HG02798 (cell line): ENCODE results near the gene GCDH.
"Not testable (repeated sequence)": the region's sequence is repeated elsewhere in the genome, so short reads cannot be mapped to it uniquely, and the experiment has no call there.

ENCODE experiments used
- ATAC-seq: cut with Tn5 transposase; IDR thresholded peaks from one replicate; pipeline ENCODE4 v1.9.1; 2021; ENCODE audit warnings: mild to moderate bottlenecking; ENCODE audit not compliant: unreplicated experiment, poor library complexity

Gene GCDH

GRCh38 chr19:12890787-12891552 is at the start of gene GCDH:
GCDH (plus strand) TSS chr19:12891160; CDS start chr19:12891305, 145 bp downstream.
- ATAC-seq: peak; percentile 92

- no peak for ATAC-seq
These were observed 48.4 kb upstream of the GCDH start for GRCh38 chr19:12842511-12842910.

GRCh38 chr19:12843328-12843727 is 47.6 kb upstream of the GCDH start:
- ATAC-seq: no peak

GRCh38 chr19:12843999-12844732 is 46.8 kb upstream of the GCDH start:
- no peak for ATAC-seq

- ATAC-seq: not testable (repeated sequence)
These were observed 44.3 kb upstream of the GCDH start for GRCh38 chr19:12846613-12847012.

- peak; percentile 74 for ATAC-seq
These were observed 43.5 kb upstream of the GCDH start for GRCh38 chr19:12847159-12848139.

- no peak for ATAC-seq
These were observed 34.3 kb upstream of the GCDH start for GRCh38 chr19:12856653-12857052.

- no peak for ATAC-seq
These were observed 32.7 kb upstream of the GCDH start for GRCh38 chr19:12858041-12858928.

- no peak for ATAC-seq
These were observed 31.4 kb upstream of the GCDH start for GRCh38 chr19:12859546-12859945.

GRCh38 chr19:12864143-12864542 is 26.8 kb upstream of the GCDH start:
- ATAC-seq: no peak

GRCh38 chr19:12864721-12865715 is 25.9 kb upstream of the GCDH start:
- no peak for ATAC-seq

GRCh38 chr19:12865746-12866415 is 25.1 kb upstream of the GCDH start:
- no peak for ATAC-seq

- ATAC-seq: no peak
These were observed 24.4 kb upstream of the GCDH start for GRCh38 chr19:12866416-12867119.

GRCh38 chr19:12867120-12868099 is 23.6 kb upstream of the GCDH start:
- peak; percentile 58 for ATAC-seq

- no peak for ATAC-seq
These were observed 22.3 kb upstream of the GCDH start for GRCh38 chr19:12868540-12869112.

- no peak for ATAC-seq
These were observed 19.3 kb upstream of the GCDH start for GRCh38 chr19:12871681-12872080.
